Measurements from ENCODE around the gene LSS. TPM values are rescaled to one million over a fixed set of nuclear protein-coding genes. Genes with fewer than 3 reads are reported as not detected.
A peak's percentile ranks its signal among the peaks of the same experiment; 100 is the strongest.

The LSS gene
- total and polyA plus RNA-seq, 8 donors = 16.1 to 34.1 (median 25.2) TPM

- Histone ChIP-seq H3K9me3 (no peaks in the 10 kb centered on the region), H3K27ac (no peak overlapping the region), H3K36me3 (peaks cover 0 to 92% (median 53%) of the 10 kb centered on the region in 3 donors), H3K27me3 (no peaks in the 10 kb centered on the region), H3K4me1 (no peaks in the 10 kb centered on the region), H3K4me3 (no peak overlapping the region)
- 93 to 94% methylated on average over 18 of the region's 18 CpGs for WGBS, 2 donors
- ATAC-seq (peak in 1 of 4 donors; percentile 13), DNase-seq (peak in 1 of 6 donors; percentile 41), FAIRE-seq (no peak)
- TF ChIP-seq CTCF (IDR thresholded peaks at IDR 0.05) = no peak
- intact Hi-C loops (cut with DNase I) = no loop called here
These were observed 28.0 kb upstream of the LSS start for GRCh38 chr21:46256501-46256994.

GRCh38 chr21:46255758-46256337, 27.3 kb upstream of the LSS start:
- WGBS, 2 donors = 94 to 97% methylated on average over 6 of the region's 6 CpGs
- Histone ChIP-seq H3K27me3 (no peaks in the 10 kb centered on the region), H3K36me3 (peaks cover 0 to 91% (median 48%) of the 10 kb centered on the region in 3 donors), H3K27ac (no peak overlapping the region), H3K4me3 (no peak overlapping the region), H3K4me1 (no peaks in the 10 kb centered on the region), H3K9me3 (no peaks in the 10 kb centered on the region)
- TF ChIP-seq CTCF (IDR thresholded peaks at IDR 0.05) = no peak
- intact Hi-C loops (cut with DNase I) = no loop called here
- no peak for FAIRE-seq
- no peak for ATAC-seq
- no peak for DNase-seq

- intact Hi-C loops (cut with DNase I) = no loop called here
- WGBS, 2 donors = 90 to 98% methylated on average over 11 of the region's 11 CpGs
- DNase-seq = no peak
- peaks cover 0 to 91% (median 50%) of the 10 kb centered on the region in 3 donors for H3K36me3 ChIP-seq
- no peaks in the 10 kb centered on the region for H3K4me1 ChIP-seq
- no peak for FAIRE-seq
- TF ChIP-seq CTCF (IDR thresholded peaks at IDR 0.05) = no peak
- no peaks in the 10 kb centered on the region for H3K9me3 ChIP-seq
- no peak for ATAC-seq
- no peak overlapping the region for H3K27ac ChIP-seq
- H3K4me3 ChIP-seq = no peak overlapping the region
- H3K27me3 ChIP-seq = no peaks in the 10 kb centered on the region
These were observed 26.6 kb upstream of the LSS start for GRCh38 chr21:46255166-46255565.

- no peak for TF ChIP-seq CTCF (IDR thresholded peaks at IDR 0.05)
- H3K27me3 ChIP-seq = no peaks in the 10 kb centered on the region
- H3K36me3 ChIP-seq = peaks cover 0 to 91% (median 50%) of the 10 kb centered on the region in 3 donors
- no peak overlapping the region for H3K4me3 ChIP-seq
- H3K27ac ChIP-seq = no peak overlapping the region
- WGBS, 2 donors = 89 to 90% methylated on average over 12 of the region's 12 CpGs
- DNase-seq (no peak), ATAC-seq (no peak), FAIRE-seq (no peak)
- H3K4me1 ChIP-seq = no peaks in the 10 kb centered on the region
- H3K9me3 ChIP-seq = no peaks in the 10 kb centered on the region
- intact Hi-C loops (cut with DNase I) = no loop called here
These were observed 25.8 kb upstream of the LSS start for GRCh38 chr21:46254208-46254975.

All from pancreas (tissue), 10 donors.